NCI-H345 treated with DMSO at 0.1 percent for 48 hours (cell line): ENCODE results near the gene BMPER.

ENCODE experiments used
- DNase-seq: peaks from one replicate; lab custom pipeline; 2025; ENCODE audit not compliant: unreplicated experiment; lab: John Stamatoyannopoulos, UW

The BMPER gene

GRCh38 chr7:34016876-34017275 is 111.5 kb downstream of the BMPER start:
- no peak for DNase-seq

- peak; percentile 50 for DNase-seq
These were observed 114.0 kb downstream of the BMPER start for GRCh38 chr7:34019301-34019790.

DNA sequence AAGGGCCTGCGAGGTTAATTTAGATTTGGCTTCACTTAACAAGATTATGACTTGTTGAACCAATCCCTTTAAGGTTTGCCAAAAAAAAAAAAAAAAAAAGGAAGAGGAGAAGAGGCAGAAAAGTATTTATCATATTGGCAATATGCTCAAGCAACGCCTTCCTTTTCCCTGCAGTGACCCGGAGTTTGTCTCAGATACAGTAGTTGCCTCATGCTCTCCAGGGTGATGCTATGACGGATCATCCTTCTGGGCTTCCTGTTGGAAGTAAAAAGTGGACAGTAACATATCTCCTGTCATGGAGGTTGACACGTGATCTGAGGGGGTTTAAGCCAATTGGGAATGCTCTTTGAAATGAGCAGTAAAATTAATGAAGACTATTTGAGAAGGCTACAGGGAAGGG is 117.3 kb downstream of the BMPER start:
- no peak for DNase-seq

GRCh38 chr7:34025600-34025999 is 120.3 kb downstream of the BMPER start:
- DNase-seq = no peak

GRCh38 chr7:34026481-34027190 is 121.3 kb downstream of the BMPER start:
- DNase-seq = no peak

- DNase-seq = no peak
These were observed 125.8 kb downstream of the BMPER start for GRCh38 chr7:34031156-34031555.

- DNase-seq = peak; percentile 29
These were observed 129.4 kb downstream of the BMPER start for GRCh38 chr7:34034728-34035127.

DNA sequence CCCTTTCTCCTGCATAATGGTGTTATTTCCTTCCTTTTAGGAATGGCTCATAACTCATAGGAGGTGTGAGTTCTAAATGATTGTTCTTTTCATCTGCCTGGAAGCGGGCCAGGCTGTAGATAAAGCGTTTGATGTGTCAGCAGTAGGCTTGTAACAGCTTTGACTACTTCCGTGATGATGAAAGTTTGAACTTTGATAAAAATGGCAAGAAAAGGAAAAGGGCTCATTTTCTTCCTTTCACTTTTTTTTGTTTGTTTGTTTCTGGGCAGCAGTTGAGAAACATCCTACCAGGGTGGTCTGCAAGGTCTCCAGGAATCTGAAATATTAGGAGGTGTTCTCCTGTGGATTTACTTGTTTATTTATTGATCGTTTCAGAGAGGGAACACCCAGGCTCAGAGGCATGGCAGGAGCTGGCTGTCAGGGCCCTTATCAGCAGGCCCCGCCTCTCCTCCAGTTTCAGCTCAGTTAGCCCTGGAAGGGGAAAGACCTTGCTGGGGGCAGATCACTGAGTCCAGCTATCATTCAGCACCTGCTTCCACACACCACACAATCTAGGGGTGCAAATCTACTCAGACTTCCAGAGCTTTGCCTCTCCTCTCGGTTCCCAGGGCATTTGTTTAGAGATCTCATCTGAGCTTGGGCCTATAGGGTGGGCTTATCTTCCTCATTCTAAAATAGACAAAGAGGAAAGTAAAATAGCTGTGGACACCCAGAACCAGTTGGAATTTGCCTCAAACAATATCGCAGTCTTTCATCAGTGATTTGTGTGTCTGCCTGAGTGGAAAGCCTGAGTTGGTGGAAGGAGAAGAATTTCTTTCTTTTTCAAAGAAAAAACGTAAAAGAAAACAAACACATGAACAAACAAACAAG is 130.9 kb downstream of the BMPER start:
- peak; percentile 7 for DNase-seq

GRCh38 chr7:34036972-34037792 is 131.8 kb downstream of the BMPER start:
- no peak for DNase-seq

GRCh38 chr7:34038816-34039470 is 133.6 kb downstream of the BMPER start:
- no peak for DNase-seq

- DNase-seq = no peak
These were observed 136.4 kb downstream of the BMPER start for GRCh38 chr7:34041707-34042106.

- DNase-seq = no peak
These were observed 137.1 kb downstream of the BMPER start for GRCh38 chr7:34042406-34042805.

GRCh38 chr7:34043461-34044305 is 138.3 kb downstream of the BMPER start:
- no peak for DNase-seq

- DNase-seq = no peak
These were observed 138.9 kb downstream of the BMPER start for GRCh38 chr7:34044306-34044643.

GRCh38 chr7:34044734-34045353 is 139.5 kb downstream of the BMPER start:
- DNase-seq = no peak

DNA sequence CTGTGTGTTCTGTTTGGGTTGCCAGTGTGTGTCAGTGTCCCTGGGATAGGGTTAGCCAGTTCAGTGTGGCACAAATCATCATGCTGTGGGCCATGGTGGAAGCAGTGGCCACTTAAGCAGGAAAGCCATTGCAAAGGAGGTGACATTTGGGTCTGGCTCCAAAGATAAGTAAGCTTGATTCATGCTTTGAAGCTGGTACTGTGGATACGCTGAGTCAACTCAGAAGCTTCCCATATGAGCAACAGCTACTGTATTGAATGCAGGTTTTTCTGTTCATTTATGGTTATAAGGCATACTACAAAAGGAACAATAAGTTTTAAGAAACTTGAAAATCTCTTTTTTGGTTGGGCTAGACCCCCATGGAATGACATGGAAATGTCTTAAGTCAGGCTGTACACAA is 143.1 kb downstream of the BMPER start:
- DNase-seq = no peak

GRCh38 chr7:34054075-34054474 is 148.7 kb downstream of the BMPER start:
- no peak for DNase-seq

DNA sequence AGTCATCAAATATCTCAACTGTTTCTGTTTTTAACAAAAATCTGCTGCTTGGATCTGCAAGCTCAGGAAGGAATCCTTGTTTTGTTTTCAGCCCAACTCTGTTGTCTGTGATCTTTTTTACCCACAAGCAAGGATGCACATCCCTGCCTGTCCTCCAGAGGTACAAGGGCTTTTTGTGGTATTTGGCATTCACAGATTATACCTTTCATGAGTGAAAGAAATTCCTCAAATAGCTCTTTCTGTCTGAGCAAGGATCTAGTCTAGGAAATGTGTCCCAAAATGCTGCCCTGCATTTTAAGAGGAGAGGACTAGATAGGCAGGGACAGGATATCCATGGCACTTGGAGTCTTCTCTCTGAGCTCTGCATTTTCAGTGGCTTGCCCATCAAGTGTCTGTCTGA is 151.8 kb downstream of the BMPER start:
- DNase-seq = no peak

- no peak for DNase-seq
These were observed 152.6 kb downstream of the BMPER start for GRCh38 chr7:34057956-34058355.

- DNase-seq = no peak
These were observed 153.4 kb downstream of the BMPER start for GRCh38 chr7:34058801-34059135.
